ENCODE results near the gene CTDSPL.

DNA sequence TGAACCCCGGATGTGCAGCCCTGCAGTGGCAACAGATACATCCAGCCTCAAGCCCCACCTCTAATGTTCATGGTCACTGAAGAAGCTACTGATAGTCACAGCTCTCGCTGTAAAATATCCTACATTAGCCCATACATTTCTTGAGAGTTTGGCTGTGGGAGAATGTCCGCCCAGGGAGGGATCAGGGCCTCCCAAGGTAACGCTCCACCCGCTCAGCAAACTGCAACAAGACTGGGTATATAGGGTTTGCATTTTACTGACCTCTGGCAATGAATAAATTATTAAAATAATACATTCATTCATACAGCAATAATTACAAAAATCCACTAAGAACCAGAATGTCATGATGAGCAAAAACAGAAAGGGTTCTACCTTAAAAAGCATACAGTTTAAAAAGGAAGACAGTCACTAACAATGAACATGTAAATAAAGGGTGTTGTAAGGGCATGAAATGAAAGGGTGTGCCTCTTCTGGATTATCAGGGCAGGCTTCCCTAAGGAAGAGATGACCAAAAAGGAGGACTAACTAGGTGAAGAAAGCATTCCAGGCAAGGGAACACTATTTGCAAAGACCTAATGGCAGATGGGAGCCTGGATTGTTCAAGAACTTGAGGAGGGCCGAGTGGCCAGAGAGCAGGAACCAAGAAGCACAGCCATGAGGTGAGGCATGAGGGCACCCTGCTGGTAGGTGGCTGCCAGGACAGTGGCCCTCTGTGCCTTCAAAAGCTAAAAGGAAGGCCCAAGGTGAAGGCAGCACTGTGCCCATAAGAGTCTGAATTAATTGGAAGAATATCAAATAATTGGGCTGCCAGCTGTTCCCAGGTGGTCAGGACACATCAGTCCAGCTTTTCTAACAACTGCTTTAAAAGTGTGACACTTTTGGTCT, 28.1 kb upstream of the CTDSPL start:
- TF ChIP-seq EZH2 (IDR thresholded peaks at IDR 0.05; ENCODE audit: insufficient read depth, poor library complexity, severe bottlenecking) (no peak), EZH2phosphoT487 (IDR thresholded peaks at IDR 0.05; ENCODE audit: insufficient read depth, low read depth) (no peak)
